Activated B cell treated with CpG ODN at 0.5 μM for 24 hours (primary cell): ENCODE data around the gene MINDY4. TPM values are rescaled to one million over a fixed set of nuclear protein-coding genes. Genes with fewer than 3 reads are reported as not detected.

ENCODE experiments used
- ATAC-seq: fragments of 200-7000 bp; cut with Tn5 transposase; one replicate; pipeline ENCODE4 v1.10.0; 2021; ENCODE audit warnings: low read depth, mild to moderate bottlenecking, moderate library complexity
- CTCF ChIA-PET: fragments of 350-600 bp; sonication (Branson Sonifier 250); formaldehyde crosslinking; loops from one replicate; lab custom pipeline; 2021; ENCODE audit warnings: antibody characterized with exemption; lab: Charles Lee
- POLR2A ChIA-PET: fragments of 350-600 bp; sonication (Branson Sonifier 250); formaldehyde crosslinking; loops from one replicate; lab custom pipeline; 2021; ENCODE audit warnings: antibody characterized with exemption; lab: Charles Lee
- DNase-seq: peaks from one replicate; pipeline ENCODE4 v3.0.0; 2022
- H3K27ac Mint-ChIP-seq: one replicate; pipeline ENCODE4 v1.8.0; 2020; ENCODE audit warnings: mixed read lengths
- H3K27me3 Mint-ChIP-seq: one replicate; pipeline ENCODE4 v1.8.0; 2021; ENCODE audit warnings: mixed read lengths
- H3K36me3 Mint-ChIP-seq: one replicate; pipeline ENCODE4 v1.8.0; 2021; ENCODE audit warnings: low read depth, mixed read lengths
- H3K4me1 Mint-ChIP-seq: one replicate; pipeline ENCODE4 v1.8.0; 2021; ENCODE audit warnings: mixed read lengths
- H3K4me3 Mint-ChIP-seq: one replicate; pipeline ENCODE4 v1.8.0; 2020; ENCODE audit warnings: mild to moderate bottlenecking, mixed read lengths
- H3K9me3 Mint-ChIP-seq: one replicate; pipeline ENCODE4 v1.8.0; 2020; ENCODE audit warnings: mixed read lengths
- intact Hi-C: fragments of 100-400 bp; cut with micrococcal nuclease; formaldehyde crosslinking; loops from one replicate; pipeline ENCODE4 v1.15.1; 2024
- total RNA-seq: library from RNA; stranded (reverse); gene quantifications from 2 replicates; pipeline ENCODE4 v1.2.3, GENCODE V29; 2022
- TF ChIP-seq, protein P1 (sequence below): fragments of 200-600 bp; IDR thresholded peaks from one replicate; pipeline ENCODE4 v1.8.0; 2022; ENCODE audit warnings: antibody characterized with exemption, mild to moderate bottlenecking

MINDY4 gene
- total RNA-seq, 1 donor from 2014 or later, result 1.2 TPM

DNA sequence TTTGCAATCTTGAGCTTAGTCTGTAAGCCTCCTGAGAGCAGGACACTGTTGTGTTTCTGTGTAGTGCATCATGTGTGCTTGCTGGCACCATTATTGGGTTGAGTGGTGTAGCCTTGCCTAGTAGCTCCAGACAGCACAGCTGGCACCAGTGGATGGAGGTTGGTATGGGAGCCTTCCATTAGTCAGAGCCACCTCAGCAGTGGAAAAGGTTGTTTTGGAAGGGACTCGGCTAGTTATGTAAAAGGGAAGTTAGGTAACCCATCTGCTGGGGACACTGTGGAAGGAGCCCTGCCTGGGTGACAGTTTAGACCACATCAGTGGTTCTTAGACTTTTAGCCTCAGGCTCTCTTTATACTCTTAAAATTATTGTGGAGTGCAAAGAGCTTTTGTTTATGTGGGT, 16.3 kb downstream of the MINDY4 start:
- POLR2A ChIA-PET, result no interaction called here
- no peak overlapping the region for H3K4me3 Mint-ChIP-seq

DNA sequence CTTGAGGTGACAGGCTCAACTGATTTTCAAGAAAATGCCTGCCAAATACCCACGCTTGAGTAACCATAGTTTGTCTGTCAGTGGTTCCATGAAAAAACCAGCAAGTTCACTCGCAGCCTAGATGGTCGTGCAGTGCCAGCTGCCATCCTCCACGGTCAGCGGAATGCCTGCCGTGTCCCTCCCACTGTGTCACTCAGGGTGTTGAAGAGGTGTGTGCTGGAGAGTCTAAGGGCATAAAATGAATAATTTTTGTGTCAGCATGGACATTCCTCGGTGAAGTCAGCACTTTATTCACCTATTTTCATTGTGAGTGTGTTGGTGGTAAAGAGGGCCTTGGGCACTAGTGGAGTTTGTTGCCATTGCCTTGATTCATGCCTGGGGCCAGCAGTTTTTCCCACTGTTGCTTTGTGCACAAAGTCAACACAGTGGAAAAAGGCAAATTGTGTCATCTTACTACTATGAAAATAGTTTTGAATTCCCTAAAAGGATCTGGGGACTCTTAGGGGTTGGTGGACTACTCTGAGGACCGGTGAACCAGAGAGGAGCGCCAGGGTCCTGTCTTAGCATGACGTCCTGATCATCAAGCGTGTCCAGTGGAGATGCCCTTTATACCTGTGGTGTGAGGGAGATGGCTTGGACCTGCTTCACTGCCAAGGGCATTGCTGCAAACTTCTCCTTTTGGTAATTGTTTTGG, 17.6 kb downstream of the MINDY4 start:
- Mint-ChIP-seq H3K4me3 (no peak overlapping the region), H3K4me1 (no peaks in the 10 kb centered on the region), H3K27me3 (no peaks in the 10 kb centered on the region), H3K9me3 (no peaks in the 10 kb centered on the region), H3K27ac (no peak overlapping the region), H3K36me3 (no peaks in the 10 kb centered on the region)
- intact Hi-C loops, result no loop called here
- ChIA-PET CTCF (no interaction called here), POLR2A (no interaction called here)
- TF ChIP-seq, protein P1, sequence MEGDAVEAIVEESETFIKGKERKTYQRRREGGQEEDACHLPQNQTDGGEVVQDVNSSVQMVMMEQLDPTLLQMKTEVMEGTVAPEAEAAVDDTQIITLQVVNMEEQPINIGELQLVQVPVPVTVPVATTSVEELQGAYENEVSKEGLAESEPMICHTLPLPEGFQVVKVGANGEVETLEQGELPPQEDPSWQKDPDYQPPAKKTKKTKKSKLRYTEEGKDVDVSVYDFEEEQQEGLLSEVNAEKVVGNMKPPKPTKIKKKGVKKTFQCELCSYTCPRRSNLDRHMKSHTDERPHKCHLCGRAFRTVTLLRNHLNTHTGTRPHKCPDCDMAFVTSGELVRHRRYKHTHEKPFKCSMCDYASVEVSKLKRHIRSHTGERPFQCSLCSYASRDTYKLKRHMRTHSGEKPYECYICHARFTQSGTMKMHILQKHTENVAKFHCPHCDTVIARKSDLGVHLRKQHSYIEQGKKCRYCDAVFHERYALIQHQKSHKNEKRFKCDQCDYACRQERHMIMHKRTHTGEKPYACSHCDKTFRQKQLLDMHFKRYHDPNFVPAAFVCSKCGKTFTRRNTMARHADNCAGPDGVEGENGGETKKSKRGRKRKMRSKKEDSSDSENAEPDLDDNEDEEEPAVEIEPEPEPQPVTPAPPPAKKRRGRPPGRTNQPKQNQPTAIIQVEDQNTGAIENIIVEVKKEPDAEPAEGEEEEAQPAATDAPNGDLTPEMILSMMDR, result no peak
- no peak for DNase-seq
- no peak for ATAC-seq

More for the DNA sequence above, 16.3 kb downstream of the MINDY4 start:
- H3K4me1 Mint-ChIP-seq, result no peaks in the 10 kb centered on the region
- CTCF ChIA-PET, result interaction anchor here (1.2 kb wide), 1 partner anchor 49 kb away, joined by 5 read pairs; no protein-coding TSS in a partner anchor
- intact Hi-C loops, result no loop called here
- DNase-seq (no peak), ATAC-seq (no peak)
- no peaks in the 10 kb centered on the region for H3K27me3 Mint-ChIP-seq
- no peaks in the 10 kb centered on the region for H3K9me3 Mint-ChIP-seq
- H3K27ac Mint-ChIP-seq, result no peak overlapping the region
- H3K36me3 Mint-ChIP-seq, result no peaks in the 10 kb centered on the region
- TF ChIP-seq, protein P1, result no peak

DNA sequence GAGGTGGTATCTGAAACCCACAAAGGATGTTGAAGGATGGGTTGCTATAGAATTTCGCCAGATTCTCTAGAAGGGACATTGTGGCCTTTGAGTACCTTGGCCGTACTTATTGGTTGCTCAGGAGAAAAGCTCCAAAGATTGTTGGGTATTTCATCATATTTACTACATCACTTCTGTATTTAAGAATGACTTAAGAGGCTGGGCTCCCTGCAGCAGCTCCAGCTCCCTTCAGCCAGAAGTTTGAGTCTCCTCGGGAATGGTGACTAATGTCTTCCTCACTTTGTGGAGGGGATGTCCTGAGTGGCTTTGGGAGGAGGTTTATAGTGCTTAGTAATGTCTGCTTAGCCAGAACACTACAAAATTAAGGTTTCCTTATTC, 18.1 kb downstream of the MINDY4 start:
- Mint-ChIP-seq H3K4me1 (no peaks in the 10 kb centered on the region), H3K9me3 (no peaks in the 10 kb centered on the region), H3K27ac (no peak overlapping the region), H3K27me3 (no peaks in the 10 kb centered on the region), H3K4me3 (no peak overlapping the region), H3K36me3 (no peaks in the 10 kb centered on the region)
- TF ChIP-seq, protein P1, result no peak
- ATAC-seq, result no peak
- POLR2A ChIA-PET, result no interaction called here
- no peak for DNase-seq
- intact Hi-C loops, result no loop called here
- CTCF ChIA-PET, result no interaction called here

DNA sequence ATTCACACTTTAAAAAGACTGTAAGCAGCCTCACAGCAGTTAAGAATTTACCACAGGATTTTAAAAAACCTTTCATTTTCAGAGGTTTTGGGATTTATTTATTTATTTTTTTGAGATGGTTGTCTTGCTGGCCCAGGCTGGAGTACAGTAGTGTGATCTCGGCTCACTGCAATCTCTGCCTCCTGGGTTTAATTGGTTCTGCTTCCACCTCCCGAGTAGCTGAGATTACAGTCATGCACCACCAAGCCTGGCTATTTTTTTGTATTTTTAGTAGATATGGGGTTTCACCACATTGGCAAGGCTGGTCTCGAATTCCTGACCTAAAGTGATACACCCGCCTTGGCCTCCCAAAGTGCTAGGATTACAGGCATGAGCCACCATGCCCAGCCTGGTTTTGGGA, 19.1 kb downstream of the MINDY4 start:
- no peak overlapping the region for H3K27ac Mint-ChIP-seq
- no peaks in the 10 kb centered on the region for H3K27me3 Mint-ChIP-seq
- intact Hi-C loops, result no loop called here
- no peak overlapping the region for H3K4me3 Mint-ChIP-seq
- CTCF ChIA-PET, result no interaction called here
- POLR2A ChIA-PET, result no interaction called here
- DNase-seq, result no peak
- ATAC-seq, result no peak
- TF ChIP-seq, protein P1, result no peak
- H3K36me3 Mint-ChIP-seq, result no peaks in the 10 kb centered on the region
- no peaks in the 10 kb centered on the region for H3K9me3 Mint-ChIP-seq
- H3K4me1 Mint-ChIP-seq, result no peaks in the 10 kb centered on the region

DNA sequence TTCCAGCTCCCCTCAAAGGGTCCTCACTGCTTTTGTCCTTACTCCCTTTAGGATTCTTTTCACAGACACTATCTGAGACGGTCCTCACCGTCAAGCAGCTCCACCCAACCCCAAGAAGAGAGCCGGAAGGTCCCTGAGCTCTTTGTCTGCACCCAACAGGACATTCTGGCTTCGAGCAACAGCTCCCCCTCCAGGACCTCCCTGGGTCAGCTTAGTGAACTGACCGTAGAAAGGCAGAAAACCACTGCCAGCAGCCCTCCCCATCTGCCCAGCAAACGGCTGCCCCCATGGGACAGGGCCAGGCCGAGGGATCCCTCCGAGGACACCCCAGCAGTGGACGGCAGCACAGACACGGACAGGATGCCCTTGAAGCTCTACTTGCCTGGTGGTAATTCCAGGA, 19.9 kb downstream of the MINDY4 start:
- intact Hi-C loops, result no loop called here

More for the DNA sequence above, 19.9 kb downstream of the MINDY4 start:
- Mint-ChIP-seq H3K27ac (no peak overlapping the region), H3K27me3 (no peaks in the 10 kb centered on the region), H3K9me3 (no peaks in the 10 kb centered on the region), H3K4me3 (no peak overlapping the region), H3K36me3 (no peaks in the 10 kb centered on the region), H3K4me1 (no peaks in the 10 kb centered on the region)
- CTCF ChIA-PET, result no interaction called here
- TF ChIP-seq, protein P1, result no peak
- POLR2A ChIA-PET, result no interaction called here
- no peak for ATAC-seq
- no peak for DNase-seq
